ENCODE measurements around the gene C2orf81.

DNA sequence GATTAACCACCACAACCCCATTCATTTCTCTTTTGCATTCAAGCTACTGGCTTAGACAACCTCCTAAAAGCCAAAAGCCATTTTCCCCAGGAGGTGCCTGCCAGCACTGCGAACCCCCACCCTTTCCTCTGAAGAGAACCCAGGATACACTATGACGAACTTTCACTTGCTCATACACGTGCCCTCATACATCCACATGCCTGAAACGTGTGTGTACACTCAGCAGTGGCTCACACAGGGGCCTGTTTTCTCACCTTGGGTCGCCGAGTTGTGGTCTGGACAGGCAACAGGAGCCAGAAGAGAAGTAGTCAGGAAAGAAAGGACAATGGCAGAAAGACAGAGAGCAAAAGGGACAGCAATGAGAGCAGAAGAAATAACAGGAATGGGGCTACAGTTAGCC, 48.7 kb downstream of the C2orf81 start:
- TF ChIP-seq, protein P1, sequence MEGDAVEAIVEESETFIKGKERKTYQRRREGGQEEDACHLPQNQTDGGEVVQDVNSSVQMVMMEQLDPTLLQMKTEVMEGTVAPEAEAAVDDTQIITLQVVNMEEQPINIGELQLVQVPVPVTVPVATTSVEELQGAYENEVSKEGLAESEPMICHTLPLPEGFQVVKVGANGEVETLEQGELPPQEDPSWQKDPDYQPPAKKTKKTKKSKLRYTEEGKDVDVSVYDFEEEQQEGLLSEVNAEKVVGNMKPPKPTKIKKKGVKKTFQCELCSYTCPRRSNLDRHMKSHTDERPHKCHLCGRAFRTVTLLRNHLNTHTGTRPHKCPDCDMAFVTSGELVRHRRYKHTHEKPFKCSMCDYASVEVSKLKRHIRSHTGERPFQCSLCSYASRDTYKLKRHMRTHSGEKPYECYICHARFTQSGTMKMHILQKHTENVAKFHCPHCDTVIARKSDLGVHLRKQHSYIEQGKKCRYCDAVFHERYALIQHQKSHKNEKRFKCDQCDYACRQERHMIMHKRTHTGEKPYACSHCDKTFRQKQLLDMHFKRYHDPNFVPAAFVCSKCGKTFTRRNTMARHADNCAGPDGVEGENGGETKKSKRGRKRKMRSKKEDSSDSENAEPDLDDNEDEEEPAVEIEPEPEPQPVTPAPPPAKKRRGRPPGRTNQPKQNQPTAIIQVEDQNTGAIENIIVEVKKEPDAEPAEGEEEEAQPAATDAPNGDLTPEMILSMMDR (conservative IDR thresholded peaks at IDR 0.05), result no peak
- no peak for TF ChIP-seq ZFX (IDR thresholded peaks at IDR 0.05)

All from C4-2B (cell line).